SK-N-DZ (cell line): ENCODE data around the gene SLC27A2.

Experiments used
- DNase-seq: peaks from one replicate; pipeline ENCODE4 v3.0.0-alpha.2; 2015; ENCODE audit warnings: low spot score

Gene SLC27A2

GRCh38 chr15:50238255-50238654 is 56.3 kb downstream of the SLC27A2 start:
- DNase-seq, result no peak

DNA sequence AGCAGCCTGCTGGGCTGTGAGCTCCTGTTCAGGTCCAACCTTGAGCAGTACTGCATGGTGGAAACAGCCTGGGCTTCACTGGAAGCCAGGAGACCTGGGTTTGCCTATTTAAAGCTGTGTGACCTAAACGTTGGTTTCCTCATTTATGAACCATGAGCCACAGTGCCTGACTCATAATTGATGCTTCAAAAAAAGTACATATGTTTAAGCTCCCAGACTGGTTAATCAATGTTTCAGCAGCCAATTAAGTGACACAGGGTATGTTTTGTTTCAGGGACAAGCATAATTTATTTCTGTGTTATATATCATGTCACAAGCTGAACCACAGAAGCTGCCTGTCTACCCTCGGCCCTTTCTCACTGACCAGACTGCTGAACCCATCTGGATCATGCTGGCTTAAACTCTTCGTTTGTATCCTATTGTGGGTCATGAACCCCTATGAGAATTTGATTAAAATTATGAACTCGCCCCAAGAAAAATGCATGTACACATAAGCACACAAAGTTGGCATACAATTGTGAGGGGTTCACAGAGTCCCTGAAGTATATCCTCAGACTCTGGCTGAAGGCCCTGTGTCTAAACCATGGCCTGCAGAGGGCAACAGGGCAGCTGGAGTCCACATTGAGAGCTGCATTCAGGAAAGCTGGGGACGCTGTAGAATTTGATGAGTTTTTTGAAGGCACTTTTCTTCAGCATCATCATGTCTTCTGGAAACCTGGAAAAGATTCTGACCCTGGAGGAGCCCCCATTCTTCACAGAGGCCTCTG is 59.9 kb downstream of the SLC27A2 start:
- DNase-seq, result peak; percentile 16

DNA sequence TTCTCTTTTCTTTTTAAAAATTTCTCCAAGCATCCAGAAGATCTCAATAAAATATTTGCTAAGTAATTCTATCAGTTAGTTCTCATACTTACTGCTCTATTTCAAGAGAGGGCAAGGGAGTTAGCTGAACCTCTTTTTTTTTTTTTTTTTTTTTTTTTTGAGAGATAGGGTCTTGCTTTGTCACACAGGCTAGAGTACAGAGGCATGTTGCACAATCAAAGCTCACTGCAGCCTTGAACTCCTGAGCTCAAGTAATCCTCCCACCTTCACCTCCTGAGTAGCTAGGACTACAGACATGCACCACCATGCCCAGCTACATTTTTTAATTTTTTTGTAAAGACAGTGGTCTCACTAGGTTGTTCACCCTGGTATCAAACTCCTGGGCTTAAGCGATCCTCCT is 62.2 kb downstream of the SLC27A2 start:
- DNase-seq, result no peak

DNA sequence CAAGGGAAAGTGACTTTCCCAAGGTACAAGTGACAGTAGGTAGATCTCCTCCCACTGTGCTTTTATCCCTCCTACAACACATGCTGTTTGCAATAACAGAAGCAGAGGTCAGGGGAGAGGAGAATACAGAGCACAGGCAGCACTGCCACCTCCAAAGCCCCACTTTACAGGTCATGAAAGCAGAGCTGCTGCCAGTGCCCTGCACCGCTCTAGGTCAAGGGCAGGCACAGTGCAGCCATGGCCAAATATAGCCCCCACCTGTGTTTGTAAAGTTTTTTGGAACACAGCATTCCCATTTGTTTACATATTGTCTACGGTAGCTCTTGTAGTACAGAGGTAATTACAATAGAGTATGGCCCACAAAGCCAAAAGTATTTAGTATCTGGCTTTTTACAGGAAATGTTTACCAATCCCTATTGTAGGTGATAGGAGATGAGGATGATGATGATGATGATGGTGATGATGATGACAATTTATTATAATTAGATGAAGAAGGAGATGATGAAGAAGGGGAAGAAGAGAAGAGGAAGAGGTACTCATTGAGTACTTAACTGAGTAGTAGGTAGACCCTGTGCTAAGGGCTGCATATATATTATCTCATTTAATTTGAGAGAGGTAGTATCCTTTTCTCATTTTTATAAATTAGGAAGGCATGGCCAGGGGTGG is 63.1 kb downstream of the SLC27A2 start:
- DNase-seq, result no peak

GRCh38 chr15:50246631-50247030 is 64.6 kb downstream of the SLC27A2 start:
- DNase-seq, result no peak

DNA sequence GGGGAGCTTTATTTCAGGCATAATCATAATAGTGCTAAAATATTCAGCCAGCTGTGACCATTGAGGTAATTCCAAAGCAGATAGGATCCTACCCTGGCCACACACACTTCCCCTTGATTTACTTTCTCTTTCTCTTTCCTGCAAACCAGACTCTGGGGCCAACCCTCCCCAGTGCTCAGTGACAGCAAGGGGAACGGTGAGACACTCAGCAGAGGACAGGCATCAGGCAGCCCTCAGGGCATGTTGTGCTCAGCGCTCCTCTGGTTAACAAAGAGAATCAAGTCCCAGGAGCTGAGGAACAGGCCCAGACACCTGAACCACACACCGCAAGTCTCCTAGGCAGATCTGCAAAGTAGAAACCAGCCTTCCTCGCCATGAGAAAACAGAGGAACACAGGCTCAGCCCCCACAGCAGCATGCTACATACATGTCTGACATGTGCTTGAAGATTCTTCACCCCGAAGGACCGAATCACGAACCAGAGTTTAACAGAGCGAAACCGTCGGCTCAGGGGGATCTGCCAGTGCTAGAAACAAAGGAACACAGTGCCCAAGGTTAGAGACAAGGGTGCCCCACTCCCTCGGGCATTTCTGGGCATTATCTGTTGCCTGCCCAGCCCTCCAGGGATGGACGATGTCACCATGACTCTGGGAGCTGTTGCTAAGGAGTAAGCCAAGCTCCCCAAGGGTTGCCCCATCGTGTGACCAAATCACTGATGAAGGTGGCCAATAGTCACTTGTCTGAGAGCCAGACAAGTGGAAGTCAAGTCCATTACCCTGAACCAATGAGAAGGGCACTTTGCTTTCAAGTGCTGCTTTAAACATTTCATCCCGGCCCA is 66.0 kb downstream of the SLC27A2 start:
- no peak for DNase-seq

DNA sequence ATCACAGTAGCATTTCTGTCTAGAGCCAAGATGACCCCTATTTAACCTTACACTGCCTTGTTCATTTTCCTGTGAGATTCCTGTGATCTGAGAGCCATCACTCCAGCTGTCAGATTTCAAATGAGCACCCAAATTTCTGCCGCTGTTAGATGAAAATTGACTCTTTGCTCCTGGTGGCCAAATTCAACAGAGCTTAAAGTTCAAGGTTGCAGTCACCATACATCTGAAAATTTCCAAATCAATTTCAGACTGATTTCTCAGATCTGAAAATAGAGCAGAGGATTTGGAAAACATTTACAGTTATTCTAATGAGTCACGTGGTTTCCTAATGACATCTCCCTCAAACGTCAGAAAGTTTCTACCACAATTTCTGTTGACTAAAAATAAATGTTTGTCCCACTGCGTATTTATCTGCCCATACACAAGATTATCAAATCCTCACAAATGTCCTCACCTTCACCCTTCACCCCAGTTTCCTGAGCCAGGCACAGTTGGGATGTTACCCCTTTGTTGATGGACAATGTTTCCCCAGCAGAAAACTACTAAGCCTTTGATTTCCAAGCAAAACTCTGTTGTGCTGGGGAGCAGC is 67.1 kb downstream of the SLC27A2 start:
- no peak for DNase-seq

DNA sequence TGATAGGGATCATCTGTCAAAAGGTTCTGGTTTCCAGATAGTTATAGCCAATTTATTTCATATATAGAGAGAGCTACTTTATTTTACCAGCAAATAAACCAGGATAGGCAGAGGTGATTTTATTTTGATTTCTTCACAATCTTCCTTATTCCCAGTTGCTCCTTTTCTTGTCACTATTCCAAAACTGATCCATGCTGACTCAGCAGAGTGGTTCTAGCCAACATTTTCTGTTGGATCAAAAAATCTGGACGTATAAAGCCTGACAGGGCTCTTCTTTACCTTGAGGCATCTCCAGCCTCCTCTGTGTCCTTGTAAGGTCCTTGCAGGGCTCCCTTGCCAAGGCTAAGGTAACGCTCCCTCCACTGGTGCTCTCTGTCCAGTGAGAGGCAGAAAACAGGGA is 67.7 kb downstream of the SLC27A2 start:
- DNase-seq, result no peak

DNA sequence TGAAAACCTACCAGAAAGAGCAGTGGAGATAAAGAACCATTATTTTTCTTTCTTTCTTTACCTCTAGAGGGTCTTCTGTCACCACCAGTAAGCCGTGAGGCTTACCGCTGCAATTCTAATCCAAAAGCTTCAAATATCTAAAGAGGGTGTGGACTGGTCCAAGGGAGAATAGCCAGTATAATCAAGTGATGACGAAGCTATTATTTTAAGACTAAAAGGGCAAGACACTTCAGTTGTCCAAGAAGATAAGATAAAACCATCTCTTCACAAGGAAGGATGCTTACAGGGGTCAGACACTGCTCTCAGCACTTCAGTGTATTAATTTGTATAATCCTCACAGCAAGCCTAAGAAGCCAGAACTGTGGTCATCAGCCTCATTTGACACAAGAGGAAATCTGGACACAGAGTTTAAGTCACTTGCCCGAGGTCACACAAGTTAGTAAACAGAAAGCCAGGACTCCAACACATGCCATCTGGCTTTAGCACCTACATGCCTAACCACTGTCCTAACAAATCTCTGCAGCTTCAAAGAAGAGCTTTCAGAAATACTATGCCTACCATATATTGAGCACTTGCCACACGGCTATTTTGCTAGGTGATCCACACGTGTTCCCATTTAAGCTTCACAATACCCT is 68.9 kb downstream of the SLC27A2 start:
- no peak for DNase-seq

DNA sequence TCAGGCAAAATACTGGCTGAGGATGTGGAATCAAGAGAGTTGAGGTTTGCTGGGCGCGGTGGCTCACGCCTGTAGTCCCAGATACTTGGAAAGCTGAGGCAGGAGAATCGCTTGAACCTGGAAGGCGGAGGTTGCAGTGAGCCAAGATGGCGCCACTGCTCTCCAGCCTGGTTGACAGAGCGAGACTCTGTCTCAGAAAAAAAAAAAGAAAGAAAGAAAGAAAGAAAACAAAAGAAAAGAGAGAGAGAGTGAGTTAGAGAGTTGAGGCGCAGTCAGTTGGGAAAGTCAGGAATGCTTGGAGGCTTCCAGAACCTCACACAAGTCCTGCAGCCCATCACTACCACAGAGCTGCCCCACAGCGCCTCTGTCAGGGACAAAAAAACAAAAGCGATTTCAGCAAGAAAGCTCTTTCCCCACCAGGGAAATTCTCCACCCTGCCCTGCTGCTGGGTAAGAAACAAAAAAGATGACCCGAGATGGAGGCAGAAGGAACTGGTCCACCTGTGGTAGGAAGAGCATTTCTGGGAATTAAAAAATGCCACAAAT is 69.7 kb downstream of the SLC27A2 start:
- DNase-seq, result no peak

GRCh38 chr15:50252556-50252955 is 70.6 kb downstream of the SLC27A2 start:
- DNase-seq, result no peak

- DNase-seq, result no peak
Measured at GRCh38 chr15:50256188-50257041, 74.4 kb downstream of the SLC27A2 start.

GRCh38 chr15:50257332-50257731 is 75.3 kb downstream of the SLC27A2 start:
- DNase-seq, result no peak

DNA sequence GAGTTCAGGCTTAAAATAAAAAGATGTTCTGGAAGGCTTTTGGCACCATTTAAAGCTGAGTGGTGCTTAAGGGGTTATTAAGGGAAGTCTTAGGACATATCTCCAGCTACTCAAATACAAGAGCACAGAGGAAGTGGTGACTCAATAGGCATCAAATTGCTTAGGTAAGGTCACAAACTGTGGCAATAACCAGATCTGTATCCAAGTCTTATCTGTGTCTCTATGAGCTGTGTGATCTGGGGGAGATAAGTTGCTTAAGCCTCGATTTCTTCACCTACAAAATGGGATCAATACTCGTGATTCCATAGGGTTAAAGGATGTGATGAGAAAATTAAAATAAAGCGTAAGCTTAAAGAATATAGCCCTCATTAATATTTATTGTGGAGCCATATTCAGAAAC is 75.9 kb downstream of the SLC27A2 start:
- no peak for DNase-seq

DNA sequence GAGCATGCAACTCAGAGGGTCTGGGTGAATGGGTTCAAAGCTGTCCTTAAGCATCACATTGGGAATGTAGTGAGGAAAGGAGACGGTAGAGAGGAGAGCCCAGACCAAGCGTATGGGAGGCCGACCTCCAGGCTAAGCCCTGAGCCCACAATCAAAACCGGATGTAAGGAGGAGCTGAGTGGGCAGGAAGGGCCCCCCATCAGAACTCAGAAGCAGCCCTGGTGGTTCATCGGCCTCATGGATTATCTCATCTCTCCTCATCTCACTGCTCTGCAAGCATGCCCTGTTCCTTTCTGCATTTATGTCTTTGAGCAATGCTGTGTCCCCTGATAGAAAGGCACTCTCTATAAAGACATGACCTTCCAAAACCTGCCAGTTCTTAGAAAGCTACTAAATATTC is 77.3 kb downstream of the SLC27A2 start:
- DNase-seq, result no peak

GRCh38 chr15:50260969-50261496 is 79.0 kb downstream of the SLC27A2 start:
- no peak for DNase-seq

DNA sequence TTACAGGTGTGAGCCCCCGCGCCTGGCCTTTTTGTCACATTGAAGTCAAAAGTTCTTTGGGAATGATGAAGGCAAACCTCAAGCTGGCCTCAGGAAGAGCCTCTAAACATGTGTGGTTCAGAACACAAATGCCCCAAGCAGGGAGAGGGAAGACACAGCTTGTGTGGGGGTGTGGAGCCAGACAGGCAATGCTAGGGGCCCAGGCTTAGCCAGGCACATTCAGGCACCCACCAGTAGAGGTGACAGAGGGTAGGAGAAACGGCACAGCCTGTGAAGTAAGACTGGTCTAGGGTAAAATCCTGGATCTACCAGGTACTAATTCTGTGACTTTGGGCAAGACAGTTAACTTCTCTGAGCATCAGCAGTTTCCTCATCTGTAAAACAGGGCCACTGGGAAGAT is 80.0 kb downstream of the SLC27A2 start:
- no peak for DNase-seq

GRCh38 chr15:50262533-50262932 is 80.5 kb downstream of the SLC27A2 start:
- no peak for DNase-seq

DNA sequence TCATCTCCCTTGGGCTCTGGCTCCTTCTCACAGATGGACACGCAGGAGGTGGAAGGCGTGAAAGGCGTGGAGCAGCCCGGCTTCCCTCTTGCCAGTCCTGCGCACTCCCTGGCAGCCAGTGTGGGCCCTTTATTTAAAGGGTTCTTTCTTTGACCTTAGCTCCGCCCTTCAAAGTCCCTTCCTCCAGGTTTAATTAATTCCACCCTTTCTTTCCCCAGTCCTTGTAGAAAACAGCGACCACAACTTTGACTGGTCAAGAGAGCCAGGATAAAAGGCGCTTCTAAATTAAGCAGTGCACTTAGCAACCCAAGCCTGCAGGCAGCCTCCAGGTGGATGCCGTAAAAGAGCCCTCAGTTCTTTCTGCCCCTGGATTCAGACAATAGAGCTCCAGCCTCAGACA is 83.6 kb downstream of the SLC27A2 start, which contains the start of gene HDC:
TSS of gene HDC (minus strand) at position 107 of the 400 bp plus-strand sequence. CDS start at position 4, 103 bp downstream.
- no peak for DNase-seq

- DNase-seq, result no peak
Measured at GRCh38 chr15:50267577-50267976, 85.6 kb downstream of the SLC27A2 start.
